Endodermal cell (in vitro differentiated cells): ENCODE data around the gene RAB25. TPM values are rescaled to one million over a fixed set of nuclear protein-coding genes. Genes with fewer than 3 reads are reported as not detected.
A peak's percentile ranks its signal among the peaks of the same experiment; 100 is the strongest.

ENCODE experiments used
- DNase-seq: peaks from one replicate; pipeline ENCODE4 v3.0.0-alpha.2; 2017
- H3K27ac ChIP-seq: 2 replicates; pipeline ENCODE4 v1.5.1; 2013; ENCODE audit warnings: mild to moderate bottlenecking, low read depth, low read length, moderate library complexity
- H3K27me3 ChIP-seq: 2 replicates; pipeline ENCODE4 v1.6.1; 2013; ENCODE audit warnings: mild to moderate bottlenecking, low read length, moderate library complexity; ENCODE audit not compliant: insufficient read depth, control insufficient read depth, poor library complexity, severe bottlenecking
- H3K36me3 ChIP-seq: 2 replicates; pipeline ENCODE4 v1.7.0; 2013; ENCODE audit warnings: mild to moderate bottlenecking, low read length, moderate library complexity; ENCODE audit not compliant: control insufficient read depth, insufficient read depth
- H3K4me1 ChIP-seq: one replicate; pipeline ENCODE4 v1.7.0; 2013; ENCODE audit warnings: low read length; ENCODE audit not compliant: control insufficient read depth, insufficient read depth
- H3K4me3 ChIP-seq: 2 replicates; pipeline ENCODE4 v1.5.1; 2013; ENCODE audit warnings: mild to moderate bottlenecking, low read length, moderate library complexity
- H3K9ac ChIP-seq: 2 replicates; pipeline ENCODE4 v1.6.1; 2013; ENCODE audit warnings: mild to moderate bottlenecking, low read length, moderate library complexity; ENCODE audit not compliant: poor library complexity, severe bottlenecking; ENCODE audit errors: extremely low read depth
- H3K9me3 ChIP-seq: 2 replicates; pipeline ENCODE4 v1.6.1; 2013; ENCODE audit warnings: mild to moderate bottlenecking, low read length, moderate library complexity; ENCODE audit not compliant: control insufficient read depth
- H3K27ac Mint-ChIP-seq: 2 replicates; pipeline ENCODE4 v1.8.0; 2020; ENCODE audit warnings: mixed read lengths
- H3K27me3 Mint-ChIP-seq: 2 replicates; pipeline ENCODE4 v1.8.0; 2021; ENCODE audit warnings: mild to moderate bottlenecking, mixed read lengths; ENCODE audit not compliant: insufficient read depth
- H3K36me3 Mint-ChIP-seq: 2 replicates; pipeline ENCODE4 v1.8.0; 2020; ENCODE audit warnings: low read depth, mixed read lengths
- H3K4me1 Mint-ChIP-seq: 2 replicates; pipeline ENCODE4 v1.8.0; 2020; ENCODE audit warnings: mixed read lengths
- H3K4me3 Mint-ChIP-seq: 2 replicates; pipeline ENCODE4 v1.8.0; 2020; ENCODE audit warnings: mild to moderate bottlenecking, moderate library complexity, mixed read lengths
- H3K9me3 Mint-ChIP-seq: 2 replicates; pipeline ENCODE4 v1.8.0; 2020; ENCODE audit warnings: mild to moderate bottlenecking, mixed read lengths
- CTCF ChIP-seq: fragments of 200-600 bp; sonication (generic); conservative IDR thresholded peaks from 2 replicates; pipeline ENCODE4 v1.5.0; 2021; ENCODE audit warnings: antibody characterized with exemption, mild to moderate bottlenecking
- WGBS, 2 experiments: methylation state at CpG; one replicate each; pipeline versions ENCODE4 v1.1.5 to v1.1.7; 2013; ENCODE audit warnings: missing lambda C conversion rate in 2 of 2, mixed read lengths in 1 of 2; ENCODE audit not compliant: insufficient coverage in 1 of 2, insufficient read length in 1 of 2; 5-methylcytosine and 5-hydroxymethylcytosine counted together
- total RNA-seq, 2 donors: library from RNA; stranded (reverse); fragmentation: NEBNext Ultra II Directional in 1 of 2; extraction: Animal tissue kit (Norgen Biotek cat#: 25700) in 1 of 2; gene quantifications; 2 replicates in 1 of 2; 3 replicates in 1 of 2; pipeline ENCODE4 v1.2.1, GENCODE V29; 2021

The RAB25 gene
- total RNA-seq, 2 donors from 2014 or later: 82.0 to 84.4 TPM

GRCh38 chr1:156098784-156099183 is 37.8 kb downstream of the RAB25 start:
- Mint-ChIP-seq H3K27me3 (no peaks in the 10 kb centered on the region), H3K27ac (no peak overlapping the region), H3K4me1 (peaks cover 32% of the 10 kb centered on the region), H3K4me3 (no peak overlapping the region), H3K36me3 (peaks cover 25% of the 10 kb centered on the region), H3K9me3 (no peaks in the 10 kb centered on the region)
- peaks cover 73% of the 10 kb centered on the region for H3K36me3 ChIP-seq
- no peak overlapping the region for H3K4me3 ChIP-seq
- H3K27ac ChIP-seq: no peak overlapping the region
- no peaks in the 10 kb centered on the region for H3K27me3 ChIP-seq
- H3K4me1 ChIP-seq: no peaks in the 10 kb centered on the region
- 60 to 78% methylated on average over 2 of the region's 2 CpGs for WGBS, 2 experiments
- TF ChIP-seq CTCF: no peak
- H3K9me3 ChIP-seq: no peaks in the 10 kb centered on the region
- H3K9ac ChIP-seq: no peak overlapping the region
- DNase-seq: peak; percentile 42

GRCh38 chr1:156099282-156099681 is 38.3 kb downstream of the RAB25 start:
- no peaks in the 10 kb centered on the region for H3K4me1 ChIP-seq
- H3K4me3 Mint-ChIP-seq: no peak overlapping the region
- no peak for TF ChIP-seq CTCF
- peaks cover 68% of the 10 kb centered on the region for H3K36me3 ChIP-seq
- no peaks in the 10 kb centered on the region for H3K9me3 ChIP-seq
- H3K9ac ChIP-seq: no peak overlapping the region
- peaks cover 36% of the 10 kb centered on the region for H3K4me1 Mint-ChIP-seq
- no peak overlapping the region for H3K27ac Mint-ChIP-seq
- H3K4me3 ChIP-seq: no peak overlapping the region
- H3K27me3 Mint-ChIP-seq: no peaks in the 10 kb centered on the region
- H3K27me3 ChIP-seq: no peaks in the 10 kb centered on the region
- no peak for DNase-seq
- H3K36me3 Mint-ChIP-seq: peaks cover 20% of the 10 kb centered on the region
- H3K27ac ChIP-seq: no peak overlapping the region
- no peaks in the 10 kb centered on the region for H3K9me3 Mint-ChIP-seq
- 82 to 89% methylated on average over 3 of the region's 3 CpGs for WGBS, 2 experiments

DNA sequence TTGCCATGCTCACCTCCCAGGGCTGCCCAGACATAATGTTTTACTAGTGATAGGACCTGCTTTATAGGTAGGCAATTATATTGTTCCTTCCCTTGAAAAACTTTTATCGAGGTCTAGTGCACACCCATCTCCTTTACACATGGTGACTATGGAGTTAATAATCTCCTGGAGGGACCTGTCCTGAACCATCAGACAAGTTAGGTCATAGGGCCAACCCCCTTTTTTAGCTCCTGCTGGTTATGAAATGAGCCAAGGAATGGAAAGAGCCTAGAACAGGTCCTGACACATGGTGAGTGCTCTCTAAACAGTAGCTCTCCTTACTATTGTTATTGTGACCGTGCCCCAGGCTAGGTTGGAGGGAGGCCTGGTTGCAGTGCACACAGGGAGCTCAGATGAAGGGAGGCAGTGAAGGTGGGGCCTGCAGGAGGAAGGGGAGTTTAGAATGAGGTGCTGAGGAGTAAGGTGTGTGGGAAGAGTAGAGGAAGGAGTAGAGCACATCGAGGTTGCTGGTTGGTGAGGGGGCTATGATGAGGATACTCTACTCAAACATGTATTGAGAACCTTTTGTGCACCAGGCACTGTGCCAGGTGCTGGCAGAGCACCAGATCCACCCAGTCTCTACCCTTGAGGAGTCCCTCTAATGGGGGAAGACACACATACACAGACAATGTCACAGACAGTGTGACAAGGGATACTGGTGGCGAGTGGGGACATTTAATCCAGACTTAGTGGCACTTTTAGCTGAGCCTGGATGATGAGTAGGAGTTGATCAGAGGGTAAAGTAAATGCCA is 39.4 kb downstream of the RAB25 start:
- DNase-seq: no peak
- TF ChIP-seq CTCF: no peak
- Mint-ChIP-seq H3K27ac (peak overlapping the region; percentile 42), H3K27me3 (no peaks in the 10 kb centered on the region), H3K36me3 (peaks cover 17% of the 10 kb centered on the region), H3K9me3 (no peaks in the 10 kb centered on the region), H3K4me1 (peaks cover 48% of the 10 kb centered on the region), H3K4me3 (no peak overlapping the region)
- H3K36me3 ChIP-seq: peaks cover 65% of the 10 kb centered on the region
- H3K4me1 ChIP-seq: peaks cover 3% of the 10 kb centered on the region
- no peaks in the 10 kb centered on the region for H3K9me3 ChIP-seq
- no peaks in the 10 kb centered on the region for H3K27me3 ChIP-seq
- H3K4me3 ChIP-seq: no peak overlapping the region
- H3K9ac ChIP-seq: no peak overlapping the region
- H3K27ac ChIP-seq: no peak overlapping the region
- WGBS, 2 experiments: 92 to 93% methylated on average over 2 to 4 of the region's 4 CpGs
